ENCODE results near the gene SLC25A21. TPM values are rescaled to one million over a fixed set of nuclear protein-coding genes. Genes with fewer than 3 reads are reported as not detected.
A peak's percentile ranks its signal among the peaks of the same experiment; 100 is the strongest.

Gene SLC25A21
- total and polyA plus RNA-seq, 2 of the 13 experiments (the other 11 are each of a cell fraction or from before 2014, with no cell fraction given), result 1.9 to 2.9 TPM

DNA sequence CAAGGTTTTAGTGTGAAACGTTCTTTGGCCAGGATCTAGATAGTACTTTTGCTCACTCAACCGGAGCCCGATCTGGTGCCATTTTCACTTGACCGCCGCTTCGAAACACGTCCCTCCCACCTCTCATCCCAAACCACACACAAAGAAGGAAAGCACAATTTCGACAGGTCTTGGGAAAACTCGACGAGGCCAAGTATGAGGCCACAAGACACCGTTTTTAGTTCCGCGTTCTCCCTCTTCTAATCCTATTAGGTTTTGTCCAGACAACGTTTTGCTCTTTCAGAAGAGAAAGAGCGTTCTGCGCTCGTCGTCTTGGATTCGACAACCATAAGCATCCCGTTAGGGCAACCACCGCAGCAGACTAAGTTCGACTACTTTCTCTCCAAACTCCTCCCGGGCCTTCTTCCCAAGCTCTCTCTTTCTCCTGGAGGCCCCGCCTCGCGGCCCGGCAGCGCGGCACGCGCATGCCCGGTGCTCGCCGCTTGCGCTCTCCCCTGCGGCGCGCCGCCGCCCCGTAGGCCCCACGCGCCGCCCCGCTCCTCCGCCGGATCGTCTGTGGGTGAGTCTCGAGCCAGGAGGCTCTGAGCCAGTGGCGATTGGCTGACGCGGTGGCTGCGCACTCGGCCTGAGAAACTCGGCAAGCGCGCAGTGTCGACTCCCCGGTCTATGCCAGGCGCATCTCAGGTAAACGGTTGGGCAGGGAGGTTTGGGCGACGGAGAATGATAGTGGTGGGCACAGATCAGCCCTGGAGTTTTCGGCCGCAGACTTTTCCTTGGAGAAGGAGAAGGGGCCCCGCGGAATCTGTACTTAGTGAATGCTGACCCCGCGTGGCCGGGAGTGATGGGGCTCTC is 25.2 kb upstream of the SLC25A21 start, which contains the start of gene MIPOL1 (continued):
- TF ChIP-seq, protein P1, sequence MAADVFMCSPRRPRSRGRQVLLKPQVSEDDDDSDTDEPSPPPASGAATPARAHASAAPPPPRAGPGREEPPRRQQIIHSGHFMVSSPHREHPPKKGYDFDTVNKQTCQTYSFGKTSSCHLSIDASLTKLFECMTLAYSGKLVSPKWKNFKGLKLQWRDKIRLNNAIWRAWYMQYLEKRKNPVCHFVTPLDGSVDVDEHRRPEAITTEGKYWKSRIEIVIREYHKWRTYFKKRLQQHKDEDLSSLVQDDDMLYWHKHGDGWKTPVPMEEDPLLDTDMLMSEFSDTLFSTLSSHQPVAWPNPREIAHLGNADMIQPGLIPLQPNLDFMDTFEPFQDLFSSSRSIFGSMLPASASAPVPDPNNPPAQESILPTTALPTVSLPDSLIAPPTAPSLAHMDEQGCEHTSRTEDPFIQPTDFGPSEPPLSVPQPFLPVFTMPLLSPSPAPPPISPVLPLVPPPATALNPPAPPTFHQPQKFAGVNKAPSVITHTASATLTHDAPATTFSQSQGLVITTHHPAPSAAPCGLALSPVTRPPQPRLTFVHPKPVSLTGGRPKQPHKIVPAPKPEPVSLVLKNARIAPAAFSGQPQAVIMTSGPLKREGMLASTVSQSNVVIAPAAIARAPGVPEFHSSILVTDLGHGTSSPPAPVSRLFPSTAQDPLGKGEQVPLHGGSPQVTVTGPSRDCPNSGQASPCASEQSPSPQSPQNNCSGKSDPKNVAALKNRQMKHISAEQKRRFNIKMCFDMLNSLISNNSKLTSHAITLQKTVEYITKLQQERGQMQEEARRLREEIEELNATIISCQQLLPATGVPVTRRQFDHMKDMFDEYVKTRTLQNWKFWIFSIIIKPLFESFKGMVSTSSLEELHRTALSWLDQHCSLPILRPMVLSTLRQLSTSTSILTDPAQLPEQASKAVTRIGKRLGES (CRISPR knock-in tag; IDR thresholded peaks at IDR 0.05; ENCODE audit: borderline replicate concordance), result peak; percentile 62; the same call in 1 of the 2 replicates
- TF ChIP-seq MEIS1 (CRISPR knock-in tag; IDR thresholded peaks at IDR 0.05; ENCODE audit: borderline replicate concordance) (peak; percentile 83; the same call in 1 of the 2 replicates), BRCA1 (CRISPR knock-in tag; IDR thresholded peaks at IDR 0.05) (peak; percentile 41; the same call in 1 of the 2 replicates), ZBTB20 (CRISPR knock-in tag; IDR thresholded peaks at IDR 0.05; ENCODE audit: borderline replicate concordance, low read depth) (peak; percentile 90), HMGXB3 (CRISPR knock-in tag; IDR thresholded peaks at IDR 0.05; ENCODE audit: borderline replicate concordance) (peak; percentile 61; the same call in 1 of the 2 replicates), ZNF552 (CRISPR knock-in tag; IDR thresholded peaks at IDR 0.05; ENCODE audit: borderline replicate concordance) (no peak), ZNF713 (CRISPR knock-in tag; IDR thresholded peaks at IDR 0.05) (peak; percentile 53; the same call in 1 of the 2 replicates), ZNF773 (CRISPR knock-in tag; IDR thresholded peaks at IDR 0.05; ENCODE audit: borderline replicate concordance) (peak; percentile 90; the same call in 1 of the 2 replicates), MAFG (CRISPR knock-in tag; IDR thresholded peaks at IDR 0.05) (no peak), SRSF1 (optimal IDR thresholded peaks at IDR 0.05; ENCODE audit: low read depth, low read length) (peak; percentile 92), AGO2 (optimal IDR thresholded peaks at IDR 0.05; ENCODE audit: low read depth, low read length) (peak; percentile 56), MAFF (IDR thresholded peaks at IDR 0.05; ENCODE audit: low read depth, low read length) (no peak), TCF7L2 (IDR thresholded peaks at IDR 0.05; ENCODE audit: low read depth, low read length) (no peak), TOE1 (CRISPR knock-in tag; IDR thresholded peaks at IDR 0.05) (no peak; the same call in 1 of the 2 replicates), AGO1 (IDR thresholded peaks at IDR 0.05; ENCODE audit: low read depth, low read length, poor library complexity, severe bottlenecking) (peak; percentile 24), SIX1 (CRISPR knock-in tag; IDR thresholded peaks at IDR 0.05; ENCODE audit: borderline replicate concordance) (peak; percentile 57; the same call in 1 of the 2 replicates), SP1 (IDR thresholded peaks at IDR 0.05) (no peak), SP1 (CRISPR knock-in tag; IDR thresholded peaks at IDR 0.05) (peak; percentile 71; the same call in 1 of the 2 replicates), ARNT2 (CRISPR knock-in tag; IDR thresholded peaks at IDR 0.05; ENCODE audit: low read depth) (peak; percentile 99), DMAP1 (CRISPR knock-in tag; IDR thresholded peaks at IDR 0.05) (peak; percentile 96), ZFP36L1 (CRISPR knock-in tag; IDR thresholded peaks at IDR 0.05) (peak; percentile 3; the same call in 1 of the 2 replicates), ZNF382 (CRISPR knock-in tag; IDR thresholded peaks at IDR 0.05; ENCODE audit: borderline replicate concordance) (no peak)
